GM19193 (cell line): ENCODE data around the gene MERTK.

Source experiments
- POLR2A ChIP-seq: IDR thresholded peaks from 4 replicates; pipeline ENCODE4 v1.6.1; 2011; ENCODE audit not compliant: insufficient read depth, insufficient read length; ENCODE audit errors: extremely low read depth

The MERTK gene

GRCh38 chr2:112065966-112066365 is 167.6 kb downstream of the MERTK start:
- TF ChIP-seq POLR2A = no peak

GRCh38 chr2:112073875-112074274 is 175.5 kb downstream of the MERTK start:
- TF ChIP-seq POLR2A = no peak

GRCh38 chr2:112074506-112074905 is 176.1 kb downstream of the MERTK start:
- no peak for TF ChIP-seq POLR2A

DNA sequence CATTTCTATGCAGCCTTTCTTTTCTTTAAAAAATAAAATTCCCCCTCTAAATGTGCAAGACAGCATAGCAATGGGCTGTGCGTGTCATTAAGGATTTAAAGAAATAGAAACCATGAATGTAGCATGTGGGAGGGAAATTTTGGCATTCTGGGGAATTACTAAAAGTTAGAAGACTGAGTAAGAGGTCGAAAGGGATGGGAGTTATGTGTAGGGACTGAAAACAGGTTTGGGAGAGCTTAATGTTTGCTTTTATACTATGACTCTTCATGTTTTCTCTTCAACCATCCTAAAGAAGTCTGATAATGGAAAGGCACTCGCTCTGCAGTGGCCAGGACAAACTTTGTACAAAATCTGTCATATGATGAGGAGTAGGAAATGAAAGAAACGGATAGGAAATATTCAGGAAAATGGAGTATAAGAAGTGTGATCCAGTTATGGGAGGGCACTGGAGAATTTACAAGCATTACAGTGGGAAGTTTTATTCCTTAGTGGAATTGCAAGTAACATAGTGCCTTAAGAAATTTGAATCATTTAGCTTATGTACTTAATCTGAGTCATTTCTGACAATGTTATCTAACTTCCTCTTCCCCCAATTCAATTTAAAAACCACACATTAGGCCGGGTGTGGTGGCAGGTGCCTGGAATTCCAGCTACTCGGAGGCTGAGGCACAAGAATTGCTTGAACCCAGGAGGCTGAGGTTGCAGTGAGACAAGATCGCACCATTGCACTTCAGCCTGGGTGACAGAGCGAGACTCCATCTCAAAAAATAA is 177.3 kb downstream of the MERTK start:
- no peak for TF ChIP-seq POLR2A

- no peak for TF ChIP-seq POLR2A
These were observed 179.4 kb downstream of the MERTK start for GRCh38 chr2:112077814-112078213.
